Endometrial microvascular endothelial cells (primary cell): ENCODE data around the gene CYP27B1. TPM values are rescaled to one million over a fixed set of nuclear protein-coding genes. Genes with fewer than 3 reads are reported as not detected.

Experiments
- in situ Hi-C: cut with HindIII; loops from 2 replicates; pipeline ENCODE4 v1.10.0; 2017; ENCODE audit warnings: low sequenced_read_pairs, low pct_unique_long_range_greater_than_20kb; ENCODE audit errors: inconsistent ontology term
- total RNA-seq: library from RNA; depleted of rRNA; stranded (reverse); fragments of >200 nt; gene quantifications from one replicate; pipeline ENCODE4 v1.2.3, GENCODE V29; 2015; ENCODE audit errors: inconsistent ontology term

The CYP27B1 gene
- 1.9 TPM for total RNA-seq

- in situ Hi-C loops, result no loop called here
These were observed at the start of gene CYP27B1 for GRCh38 chr12:57766464-57767304. CYP27B1 (minus strand) TSS chr12:57767078; CDS start chr12:57767041, 37 bp downstream.

GRCh38 chr12:57816001-57816854 is 49.4 kb upstream of the CYP27B1 start:
- in situ Hi-C loops, result no loop called here

GRCh38 chr12:57815177-57816000 is 48.5 kb upstream of the CYP27B1 start:
- in situ Hi-C loops, result no loop called here

GRCh38 chr12:57813971-57814772 is 47.3 kb upstream of the CYP27B1 start:
- in situ Hi-C loops, result no loop called here

- in situ Hi-C loops, result no loop called here
These were observed 46.5 kb upstream of the CYP27B1 start for GRCh38 chr12:57813111-57813970.

- in situ Hi-C loops, result no loop called here
These were observed 44.3 kb upstream of the CYP27B1 start for GRCh38 chr12:57811028-57811755.

- in situ Hi-C loops, result no loop called here
These were observed 43.6 kb upstream of the CYP27B1 start for GRCh38 chr12:57810450-57810849.

GRCh38 chr12:57809425-57809824 is 42.5 kb upstream of the CYP27B1 start:
- in situ Hi-C loops, result no loop called here

GRCh38 chr12:57808351-57808750 is 41.5 kb upstream of the CYP27B1 start:
- in situ Hi-C loops, result no loop called here

GRCh38 chr12:57807285-57807684 is 40.4 kb upstream of the CYP27B1 start:
- in situ Hi-C loops, result no loop called here

GRCh38 chr12:57806677-57807076 is 39.8 kb upstream of the CYP27B1 start:
- in situ Hi-C loops, result no loop called here

GRCh38 chr12:57803319-57803893 is 36.5 kb upstream of the CYP27B1 start:
- in situ Hi-C loops, result no loop called here

GRCh38 chr12:57802607-57803006 is 35.7 kb upstream of the CYP27B1 start:
- in situ Hi-C loops, result no loop called here

GRCh38 chr12:57800965-57801364 is 34.1 kb upstream of the CYP27B1 start:
- in situ Hi-C loops, result no loop called here

- in situ Hi-C loops, result no loop called here
These were observed 31.1 kb upstream of the CYP27B1 start for GRCh38 chr12:57797933-57798332.

GRCh38 chr12:57796996-57797395 is 30.1 kb upstream of the CYP27B1 start:
- in situ Hi-C loops, result no loop called here
